Esophagus muscularis mucosa (tissue), 4 donors: Measurements from ENCODE around the gene OR5B21. TPM values are rescaled to one million over a fixed set of nuclear protein-coding genes. Genes with fewer than 3 reads are reported as not detected.

Experiments
- DNase-seq: peaks from one replicate; pipeline ENCODE4 v3.0.0-alpha.2; 2017; ENCODE audit errors: extremely low spot score
- H3K27ac ChIP-seq, 4 donors: fragments of 200-600 bp; sonication (generic); replicated peaks in 1 of 4; 1 replicate in 3 of 4; 2 replicates in 1 of 4; pipeline ENCODE4 v1.5.1; 2016 to 2019; ENCODE audit warnings: mild to moderate bottlenecking in 1 of 4
- H3K27me3 ChIP-seq, 4 donors: fragments of 200-600 bp; sonication (generic); one replicate each; pipeline versions ENCODE4 v1.5.1 to v1.6.0; 2016 to 2019
- H3K36me3 ChIP-seq, 4 donors: fragments of 200-600 bp; sonication (generic); one replicate each; pipeline ENCODE4 v1.5.1; 2016 to 2019
- H3K4me1 ChIP-seq, 4 donors: fragments of 200-600 bp; sonication (generic); one replicate each; pipeline ENCODE4 v1.5.1; 2016 to 2019
- H3K4me3 ChIP-seq, 4 donors: fragments of 200-600 bp; sonication (generic); 1 replicate in 2 of 4; 2 replicates in 2 of 4; pipeline ENCODE4 v1.5.1; 2016 to 2019; ENCODE audit warnings: mild to moderate bottlenecking in 4 of 4, moderate library complexity in 1 of 4
- H3K9me3 ChIP-seq, 4 donors: fragments of 200-600 bp; sonication (generic); 1 replicate in 3 of 4; 2 replicates in 1 of 4; pipeline ENCODE4 v1.5.1; 2016 to 2019
- EP300 ChIP-seq: sonication (generic); formaldehyde crosslinking; IDR thresholded peaks from one replicate; pipeline ENCODE4 v1.6.1; 2017; ENCODE audit warnings: antibody characterized with exemption
- POLR2A ChIP-seq: fragments of 450-650 bp; IDR thresholded peaks from one replicate; pipeline ENCODE4 v1.6.1; 2017; ENCODE audit warnings: antibody characterized with exemption, moderate library complexity, mild to moderate bottlenecking, low read depth
- POLR2AphosphoS5 ChIP-seq, 2 donors: sonication (generic); formaldehyde crosslinking; IDR thresholded peaks; one replicate each; pipeline ENCODE4 v1.6.1; 2017; ENCODE audit warnings: antibody characterized with exemption in 2 of 2
- WGBS: methylation state at CpG from one replicate; pipeline ENCODE4 v1.1.5; 2018; 5-methylcytosine and 5-hydroxymethylcytosine counted together
- intact Hi-C: fragments of 100-400 bp; cut with DNase I; formaldehyde crosslinking; loops from one replicate; pipeline ENCODE4 v1.15.1; 2023
- total RNA-seq, 4 donors: library from RNA; depleted of rRNA; stranded (reverse); fragments of >200 nt; gene quantifications; one replicate each; pipeline versions ENCODE4 v1.1.0 to v1.2.1, GENCODE V29; 2016
- TF ChIP-seq, protein P1 (sequence below), 3 experiments: fragments of 200-600 bp in 2 of 3; fragments of 450-650 bp in 1 of 3; sonication (generic) in 2 of 3; IDR thresholded peaks; one replicate each; pipeline ENCODE4 v1.5.1; 2017 to 2019; ENCODE audit warnings: antibody characterized with exemption in 3 of 3, mild to moderate bottlenecking in 2 of 3, moderate library complexity in 1 of 3

The OR5B21 gene
- total RNA-seq, 4 donors from 2014 or later, result not detected

DNA sequence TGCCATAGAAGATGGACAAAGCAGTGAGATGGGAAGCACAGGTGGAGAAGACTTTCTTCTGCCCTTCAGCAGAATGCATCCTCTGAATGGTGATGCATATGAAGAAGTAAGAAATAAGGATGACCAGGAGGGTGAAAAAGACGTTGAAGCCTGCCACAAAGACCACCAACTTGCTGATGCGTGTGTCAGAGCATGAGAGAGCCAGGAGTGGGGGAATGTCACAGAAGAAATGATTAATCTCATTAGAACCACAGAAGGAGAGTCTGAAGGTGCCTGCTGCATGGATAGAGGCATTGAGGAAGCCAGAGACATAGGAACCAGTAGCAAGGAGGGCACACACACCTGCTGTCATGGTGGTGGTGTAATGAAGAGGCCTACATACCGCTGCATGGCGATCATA lies 550 bp downstream of the OR5B21 start:
- Histone ChIP-seq H3K27ac (no peak overlapping the region), H3K27me3 (no peaks in the 10 kb centered on the region), H3K4me1 (no peaks in the 10 kb centered on the region), H3K4me3 (no peak overlapping the region), H3K9me3 (no peaks in the 10 kb centered on the region), H3K36me3 (no peaks in the 10 kb centered on the region)
- TF ChIP-seq EP300, result no peak
- no peak for TF ChIP-seq POLR2A
- TF ChIP-seq POLR2AphosphoS5 (IDR thresholded peaks at IDR 0.05), result no peak
- TF ChIP-seq, protein P1, sequence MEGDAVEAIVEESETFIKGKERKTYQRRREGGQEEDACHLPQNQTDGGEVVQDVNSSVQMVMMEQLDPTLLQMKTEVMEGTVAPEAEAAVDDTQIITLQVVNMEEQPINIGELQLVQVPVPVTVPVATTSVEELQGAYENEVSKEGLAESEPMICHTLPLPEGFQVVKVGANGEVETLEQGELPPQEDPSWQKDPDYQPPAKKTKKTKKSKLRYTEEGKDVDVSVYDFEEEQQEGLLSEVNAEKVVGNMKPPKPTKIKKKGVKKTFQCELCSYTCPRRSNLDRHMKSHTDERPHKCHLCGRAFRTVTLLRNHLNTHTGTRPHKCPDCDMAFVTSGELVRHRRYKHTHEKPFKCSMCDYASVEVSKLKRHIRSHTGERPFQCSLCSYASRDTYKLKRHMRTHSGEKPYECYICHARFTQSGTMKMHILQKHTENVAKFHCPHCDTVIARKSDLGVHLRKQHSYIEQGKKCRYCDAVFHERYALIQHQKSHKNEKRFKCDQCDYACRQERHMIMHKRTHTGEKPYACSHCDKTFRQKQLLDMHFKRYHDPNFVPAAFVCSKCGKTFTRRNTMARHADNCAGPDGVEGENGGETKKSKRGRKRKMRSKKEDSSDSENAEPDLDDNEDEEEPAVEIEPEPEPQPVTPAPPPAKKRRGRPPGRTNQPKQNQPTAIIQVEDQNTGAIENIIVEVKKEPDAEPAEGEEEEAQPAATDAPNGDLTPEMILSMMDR (IDR thresholded peaks at IDR 0.05), result no peak
- intact Hi-C loops, result no loop called here
- WGBS, result 87% methylated on average over 4 of the region's 4 CpGs
- no peak for DNase-seq

DNA sequence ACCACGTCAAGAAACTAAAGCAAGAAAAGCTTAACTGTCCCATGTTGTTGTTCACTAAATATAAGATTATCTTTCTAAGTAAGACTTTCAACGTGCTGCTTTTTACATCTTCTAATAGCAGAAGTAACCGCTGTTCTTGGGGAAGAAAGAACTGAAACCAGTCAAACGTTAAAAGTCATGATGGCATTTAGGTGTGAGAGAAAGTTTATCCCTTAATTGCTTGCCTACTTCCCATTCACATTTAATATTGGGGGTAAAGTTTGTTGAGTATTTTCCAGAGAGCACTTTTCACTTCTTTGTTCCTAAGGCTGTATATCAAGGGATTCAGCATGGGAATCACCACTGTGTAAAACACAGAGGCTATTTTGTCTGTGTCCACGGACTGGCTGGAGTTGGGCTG lies 970 bp downstream of the OR5B21 start:
- TF ChIP-seq EP300 (no peak), POLR2AphosphoS5 (IDR thresholded peaks at IDR 0.05) (no peak), POLR2A (no peak)
- TF ChIP-seq, protein P1 (IDR thresholded peaks at IDR 0.05), result no peak
- 77% methylated on average over 5 of the region's 5 CpGs for WGBS
- intact Hi-C loops, result no loop called here
- H3K4me3 ChIP-seq, result no peak overlapping the region
- H3K9me3 ChIP-seq, result no peaks in the 10 kb centered on the region
- no peak overlapping the region for H3K27ac ChIP-seq
- H3K27me3 ChIP-seq, result no peaks in the 10 kb centered on the region
- H3K4me1 ChIP-seq, result no peaks in the 10 kb centered on the region
- DNase-seq, result no peak
- no peaks in the 10 kb centered on the region for H3K36me3 ChIP-seq

DNA sequence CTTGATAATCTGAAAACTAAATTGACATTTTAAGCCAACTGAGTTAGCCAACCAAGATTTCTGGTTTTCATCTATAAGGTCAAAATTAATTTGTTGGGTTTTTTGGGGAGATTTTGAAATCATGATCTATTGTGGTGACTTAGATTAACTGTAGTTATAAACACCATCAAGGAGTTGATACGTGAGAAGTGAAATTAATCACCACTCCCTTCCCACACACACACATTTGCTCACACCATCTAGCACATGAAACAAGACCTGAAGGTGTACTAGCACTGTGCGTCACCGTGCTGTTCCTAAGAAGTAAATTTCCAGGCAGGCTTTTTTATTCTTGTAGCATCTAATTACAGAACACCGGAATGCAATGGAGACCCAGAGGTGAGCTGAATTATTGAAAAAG lies 2.1 kb downstream of the OR5B21 start:
- no peak for DNase-seq

DNA sequence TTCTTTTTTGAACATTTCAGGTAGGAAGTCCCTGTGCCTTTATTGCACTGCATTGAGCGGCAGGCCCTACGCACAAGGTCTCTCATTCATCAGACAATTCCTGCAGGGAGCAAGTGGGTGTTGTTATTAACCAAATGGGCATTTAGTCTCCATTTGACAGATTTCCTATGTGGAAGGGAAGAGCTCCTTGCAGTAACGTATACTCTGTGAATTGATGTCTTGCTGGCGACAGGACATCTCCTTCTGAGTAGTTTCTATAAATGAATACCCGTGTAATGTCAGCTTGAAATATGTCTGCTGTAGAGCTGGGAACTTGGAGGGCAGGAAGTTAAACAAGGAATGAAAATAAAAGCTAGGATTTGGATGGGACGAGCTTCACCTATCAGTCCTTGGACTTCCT lies 3.7 kb downstream of the OR5B21 start:
- Histone ChIP-seq H3K36me3 (no peaks in the 10 kb centered on the region), H3K9me3 (no peaks in the 10 kb centered on the region), H3K27me3 (no peaks in the 10 kb centered on the region), H3K4me3 (no peak overlapping the region), H3K27ac (no peak overlapping the region), H3K4me1 (no peaks in the 10 kb centered on the region)
- intact Hi-C loops, result no loop called here
- DNase-seq, result no peak
- WGBS, result 52% methylated on average over 6 of the region's 6 CpGs
- TF ChIP-seq EP300 (no peak), POLR2A (no peak), POLR2AphosphoS5 (IDR thresholded peaks at IDR 0.05) (no peak)
- TF ChIP-seq, protein P1 (IDR thresholded peaks at IDR 0.05), result no peak

More for the DNA sequence above, 2.1 kb downstream of the OR5B21 start:
- 86% methylated on average over 4 of the region's 4 CpGs for WGBS
- intact Hi-C loops, result no loop called here
- no peak overlapping the region for H3K27ac ChIP-seq
- no peaks in the 10 kb centered on the region for H3K9me3 ChIP-seq
- H3K27me3 ChIP-seq, result no peaks in the 10 kb centered on the region
- TF ChIP-seq, protein P1 (IDR thresholded peaks at IDR 0.05), result no peak
- TF ChIP-seq POLR2A (no peak), POLR2AphosphoS5 (IDR thresholded peaks at IDR 0.05) (no peak), EP300 (no peak)
- H3K4me3 ChIP-seq, result no peak overlapping the region
- no peaks in the 10 kb centered on the region for H3K4me1 ChIP-seq
- no peaks in the 10 kb centered on the region for H3K36me3 ChIP-seq

DNA sequence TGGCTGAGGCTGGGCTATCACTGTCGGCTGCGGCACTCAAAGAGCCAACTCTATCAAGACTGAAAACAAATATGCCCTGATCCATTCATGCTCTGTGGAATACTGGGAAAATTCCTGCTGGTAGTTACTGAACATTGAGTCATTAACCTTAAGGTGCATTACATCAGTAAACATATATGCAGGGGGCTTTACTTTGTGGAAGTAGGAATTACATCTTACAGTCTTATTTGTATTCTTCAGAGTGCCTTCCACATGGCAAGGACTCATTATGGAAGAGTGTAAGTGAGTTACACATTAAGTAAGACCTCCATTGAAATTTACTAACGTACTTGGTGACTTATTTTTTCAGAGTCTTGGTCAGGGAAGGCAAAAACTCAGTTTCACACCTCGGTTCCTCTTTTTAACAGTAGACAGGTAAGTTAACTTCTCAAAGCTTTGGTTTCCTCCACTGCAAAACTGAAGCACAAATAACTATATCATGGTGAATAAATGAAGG lies 4.5 kb downstream of the OR5B21 start:
- intact Hi-C loops, result no loop called here
- H3K27me3 ChIP-seq, result no peaks in the 10 kb centered on the region
- H3K4me3 ChIP-seq, result no peak overlapping the region
- no peaks in the 10 kb centered on the region for H3K4me1 ChIP-seq
- no peaks in the 10 kb centered on the region for H3K36me3 ChIP-seq
- H3K9me3 ChIP-seq, result no peaks in the 10 kb centered on the region
- H3K27ac ChIP-seq, result no peak overlapping the region
- WGBS, result 83% methylated on average over 4 of the region's 4 CpGs
- DNase-seq, result no peak
- TF ChIP-seq EP300 (no peak), POLR2A (no peak), POLR2AphosphoS5 (IDR thresholded peaks at IDR 0.05) (no peak)
- TF ChIP-seq, protein P1 (IDR thresholded peaks at IDR 0.05), result no peak
